Measurements from ENCODE around the gene EPHB1. TPM values are rescaled to one million over a fixed set of nuclear protein-coding genes. Genes with fewer than 3 reads are reported as not detected.

EPHB1 gene
- polyA plus RNA-seq, 3 donors = 5.1 to 6.2 (median 5.5) TPM

GRCh38 chr3:134863915-134864314, 68.9 kb downstream of the EPHB1 start:
- no peak for DNase-seq (ENCODE audit: extremely low read depth in 1 of 11, low read depth in 9 of 11, low spot score in 4 of 11)

- no peak for DNase-seq (ENCODE audit: extremely low read depth in 1 of 11, low read depth in 9 of 11, low spot score in 4 of 11)
These were observed 69.6 kb downstream of the EPHB1 start for GRCh38 chr3:134864636-134865035.

GRCh38 chr3:134867277-134867676, 72.2 kb downstream of the EPHB1 start:
- no peak for DNase-seq (ENCODE audit: extremely low read depth in 1 of 11, low read depth in 9 of 11, low spot score in 4 of 11)

GRCh38 chr3:134869153-134869726, 74.2 kb downstream of the EPHB1 start:
- no peak for DNase-seq (ENCODE audit: extremely low read depth in 1 of 11, low read depth in 9 of 11, low spot score in 4 of 11)

GRCh38 chr3:134871818-134872217, 76.8 kb downstream of the EPHB1 start:
- no peak for DNase-seq (ENCODE audit: extremely low read depth in 1 of 11, low read depth in 9 of 11, low spot score in 4 of 11)

GRCh38 chr3:134872440-134873388, 77.7 kb downstream of the EPHB1 start:
- no peak for DNase-seq (ENCODE audit: extremely low read depth in 1 of 11, low read depth in 9 of 11, low spot score in 4 of 11)

GRCh38 chr3:134873789-134874188, 78.7 kb downstream of the EPHB1 start:
- no peak for DNase-seq (ENCODE audit: extremely low read depth in 1 of 11, low read depth in 9 of 11, low spot score in 4 of 11)

- no peak for DNase-seq (ENCODE audit: extremely low read depth in 1 of 11, low read depth in 9 of 11, low spot score in 4 of 11)
These were observed 79.8 kb downstream of the EPHB1 start for GRCh38 chr3:134874737-134875413.

- no peak for DNase-seq (ENCODE audit: extremely low read depth in 1 of 11, low read depth in 9 of 11, low spot score in 4 of 11)
These were observed 81.8 kb downstream of the EPHB1 start for GRCh38 chr3:134876836-134877235.

- DNase-seq (ENCODE audit: extremely low read depth in 1 of 11, low read depth in 9 of 11, low spot score in 4 of 11) = no peak
These were observed 82.7 kb downstream of the EPHB1 start for GRCh38 chr3:134877788-134878187.

GRCh38 chr3:134879990-134880389, 84.9 kb downstream of the EPHB1 start:
- DNase-seq (ENCODE audit: extremely low read depth in 1 of 11, low read depth in 9 of 11, low spot score in 4 of 11) = no peak

GRCh38 chr3:134880431-134880830, 85.4 kb downstream of the EPHB1 start:
- DNase-seq (ENCODE audit: extremely low read depth in 1 of 11, low read depth in 9 of 11, low spot score in 4 of 11) = no peak

GRCh38 chr3:134881305-134881704, 86.2 kb downstream of the EPHB1 start:
- no peak for DNase-seq (ENCODE audit: extremely low read depth in 1 of 11, low read depth in 9 of 11, low spot score in 4 of 11)

- no peak for DNase-seq (ENCODE audit: extremely low read depth in 1 of 11, low read depth in 9 of 11, low spot score in 4 of 11)
These were observed 88.8 kb downstream of the EPHB1 start for GRCh38 chr3:134883697-134884385.

- no peak for DNase-seq (ENCODE audit: extremely low read depth in 1 of 11, low read depth in 9 of 11, low spot score in 4 of 11)
These were observed 91.0 kb downstream of the EPHB1 start for GRCh38 chr3:134885877-134886621.

GRCh38 chr3:134886991-134887390, 91.9 kb downstream of the EPHB1 start:
- DNase-seq (ENCODE audit: extremely low read depth in 1 of 11, low read depth in 9 of 11, low spot score in 4 of 11) = no peak

GRCh38 chr3:134887536-134887935, 92.5 kb downstream of the EPHB1 start:
- no peak for DNase-seq (ENCODE audit: extremely low read depth in 1 of 11, low read depth in 9 of 11, low spot score in 4 of 11)

- DNase-seq (ENCODE audit: extremely low read depth in 1 of 11, low read depth in 9 of 11, low spot score in 4 of 11) = no peak
These were observed 97.3 kb downstream of the EPHB1 start for GRCh38 chr3:134892326-134892725.

- DNase-seq (ENCODE audit: extremely low read depth in 1 of 11, low read depth in 9 of 11, low spot score in 4 of 11) = no peak
These were observed 97.7 kb downstream of the EPHB1 start for GRCh38 chr3:134892761-134893160.
